ENCODE measurements around the gene LRRFIP1.

Gene LRRFIP1

DNA sequence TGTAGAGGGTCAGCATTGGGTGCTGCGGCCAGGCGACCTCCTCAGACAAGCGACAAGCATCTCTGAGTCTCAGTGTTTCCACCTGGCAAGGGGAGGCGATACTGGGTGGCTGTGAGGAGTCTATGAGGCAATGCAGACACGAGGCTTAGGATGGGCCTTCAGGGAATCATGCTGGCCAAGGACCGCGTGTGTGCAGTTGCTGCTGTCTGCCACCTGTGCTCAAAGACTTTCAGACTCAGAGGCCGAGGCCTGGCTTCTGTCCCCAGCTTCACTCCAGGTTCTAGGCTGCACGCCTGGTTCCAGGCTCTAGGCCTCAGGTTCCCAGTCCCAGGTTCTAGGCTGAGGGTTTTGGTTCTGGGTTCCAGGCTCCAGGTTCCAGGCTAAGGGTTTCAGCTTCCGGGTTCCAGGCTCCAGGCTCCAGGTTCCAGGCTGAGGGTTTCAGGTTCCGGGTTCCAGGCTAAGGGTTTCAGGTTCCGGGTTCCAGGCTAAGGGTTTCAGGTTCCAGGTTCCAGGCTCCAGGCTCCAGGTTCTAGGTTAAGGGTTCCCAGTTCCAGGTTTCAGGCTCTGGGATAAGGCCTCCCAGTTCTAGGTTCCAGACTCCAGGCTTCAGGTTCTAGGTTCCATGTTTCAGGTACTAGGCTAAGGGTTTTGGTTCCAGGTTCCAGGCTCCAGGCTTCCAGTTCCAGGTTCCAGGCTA, 14.8 kb downstream of the LRRFIP1 start:
- DNase-seq, result no peak

DNA sequence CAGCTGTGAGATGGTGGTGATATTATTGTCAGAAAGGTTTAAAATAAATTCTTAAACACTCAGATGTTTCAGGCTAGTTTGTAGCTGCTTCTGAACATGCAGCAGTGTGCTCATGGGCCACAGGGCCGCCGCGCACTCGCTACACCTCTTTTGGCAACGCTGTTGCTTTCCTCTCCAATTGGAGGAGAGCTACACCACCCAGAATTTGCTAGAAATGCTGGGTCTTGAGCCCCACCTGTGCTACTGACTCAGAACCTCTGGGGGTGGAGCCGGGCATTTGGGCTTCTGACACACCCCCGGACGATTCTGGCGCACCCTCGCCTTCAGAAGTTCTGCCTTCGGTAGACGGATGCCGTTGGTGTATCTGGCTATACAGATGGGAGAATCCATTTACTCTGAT, 15.7 kb downstream of the LRRFIP1 start:
- DNase-seq, result no peak

DNA sequence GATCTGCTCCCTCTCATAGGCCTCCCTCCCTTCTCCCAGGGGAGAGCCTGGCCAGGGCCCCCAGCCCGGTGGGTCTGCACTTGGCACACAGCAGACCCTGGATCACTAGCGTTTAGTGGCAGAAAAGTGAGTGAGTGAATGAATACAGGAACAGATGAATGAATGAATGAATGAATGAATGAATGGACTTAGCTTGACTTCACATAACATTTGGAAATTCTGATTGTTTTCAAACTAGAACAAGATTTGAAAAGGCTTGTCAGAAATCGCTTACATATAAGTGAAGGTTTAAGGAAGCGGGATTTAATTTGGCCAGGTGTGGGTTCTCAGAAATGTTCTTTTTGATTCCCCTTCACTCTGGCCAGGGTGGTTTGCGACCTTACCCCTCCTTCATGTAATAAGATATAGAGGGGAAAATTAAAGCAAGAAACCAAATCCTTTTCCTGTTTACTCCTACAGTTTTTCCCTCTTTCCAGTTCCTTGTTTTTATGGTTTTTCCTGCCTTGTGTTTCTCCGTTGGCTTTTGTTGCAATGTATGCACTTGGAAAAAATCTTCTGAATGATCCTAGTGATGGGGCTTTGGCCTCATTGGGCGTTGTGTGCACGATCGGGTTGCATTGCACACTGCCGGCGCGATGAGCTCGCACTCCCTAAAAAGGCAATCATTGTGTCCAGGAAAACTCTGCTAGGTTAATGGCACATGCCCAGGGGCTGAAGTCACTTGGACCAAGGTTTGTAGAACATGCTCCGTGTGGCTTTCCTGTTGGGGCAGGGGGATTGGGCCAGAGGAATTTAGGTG, 16.4 kb downstream of the LRRFIP1 start:
- no peak for DNase-seq

DNA sequence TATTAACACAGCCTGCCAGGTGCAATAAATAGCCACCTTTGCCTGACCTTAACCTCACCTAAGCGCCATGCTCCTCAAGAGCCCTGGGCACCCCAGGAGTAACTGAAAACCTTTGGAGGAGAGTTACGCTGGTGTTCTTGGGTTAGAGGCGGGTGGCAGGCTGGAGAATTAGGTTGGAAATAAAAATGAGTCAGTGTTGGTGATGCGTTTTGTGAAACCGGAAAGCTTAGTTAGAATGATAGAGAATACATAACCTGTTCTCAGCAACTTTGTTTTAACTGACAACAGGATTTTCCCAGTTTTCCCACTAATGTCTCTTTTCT, 17.0 kb downstream of the LRRFIP1 start:
- DNase-seq, result no peak

DNA sequence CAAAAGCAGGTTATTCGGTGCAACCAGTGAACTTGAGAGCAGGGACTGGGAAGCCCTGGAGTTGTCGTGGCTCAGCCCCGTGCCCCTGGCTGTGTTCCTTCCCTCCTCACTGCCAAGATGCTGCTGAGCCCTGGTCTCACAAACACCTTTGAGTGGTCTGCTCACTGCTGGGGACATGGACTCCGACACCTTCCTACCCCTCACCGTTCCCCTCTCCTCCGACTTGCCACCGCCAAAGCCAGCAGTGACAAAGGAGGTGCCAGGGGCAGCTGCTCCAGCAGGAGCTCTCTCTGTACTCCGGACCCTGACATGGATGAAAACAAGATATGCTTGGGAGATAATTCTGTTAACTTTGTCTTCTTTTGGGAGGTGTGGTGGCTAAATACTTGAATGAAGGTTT, 17.9 kb downstream of the LRRFIP1 start:
- no peak for DNase-seq

DNA sequence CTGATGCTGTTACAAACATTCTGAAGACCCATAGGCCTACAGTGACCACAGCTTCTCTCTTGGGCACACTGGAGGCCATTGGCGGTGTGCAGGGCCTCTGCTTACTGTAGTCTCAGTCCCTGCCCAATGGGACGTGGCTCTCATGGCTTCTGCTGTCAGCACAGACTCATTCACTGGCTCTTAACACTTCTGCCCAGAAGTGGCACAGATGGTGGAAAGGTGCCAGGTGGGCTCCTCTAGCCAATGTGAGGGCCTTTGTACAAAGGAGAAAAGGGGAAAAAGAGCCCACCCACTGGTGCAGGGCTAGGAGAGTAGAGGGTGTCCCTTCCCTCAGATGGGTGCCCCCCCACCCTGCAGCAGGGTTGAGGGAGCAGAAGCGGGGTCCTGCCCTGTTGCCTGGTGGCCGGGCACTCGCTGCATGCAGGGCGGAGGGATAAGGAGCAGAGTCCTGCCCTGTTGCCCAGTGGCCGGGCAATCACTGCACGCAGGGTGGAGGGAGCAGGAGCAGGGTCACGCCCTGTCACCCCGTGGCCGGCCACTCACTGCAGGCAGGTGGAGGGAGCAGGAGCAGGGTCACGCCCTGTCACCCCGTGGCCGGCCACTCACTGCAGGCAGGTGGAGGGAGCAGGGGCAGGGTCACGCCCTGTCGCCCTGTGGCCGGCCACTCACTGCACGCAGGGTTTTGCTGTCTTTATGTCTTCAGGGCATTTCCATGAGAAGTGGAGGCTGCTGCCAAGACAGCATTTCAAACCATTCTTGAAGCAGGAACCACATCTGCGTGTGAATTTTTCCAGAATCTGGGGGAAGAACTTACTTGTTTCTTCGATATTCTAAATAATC, 20.0 kb downstream of the LRRFIP1 start:
- no peak for DNase-seq

DNA sequence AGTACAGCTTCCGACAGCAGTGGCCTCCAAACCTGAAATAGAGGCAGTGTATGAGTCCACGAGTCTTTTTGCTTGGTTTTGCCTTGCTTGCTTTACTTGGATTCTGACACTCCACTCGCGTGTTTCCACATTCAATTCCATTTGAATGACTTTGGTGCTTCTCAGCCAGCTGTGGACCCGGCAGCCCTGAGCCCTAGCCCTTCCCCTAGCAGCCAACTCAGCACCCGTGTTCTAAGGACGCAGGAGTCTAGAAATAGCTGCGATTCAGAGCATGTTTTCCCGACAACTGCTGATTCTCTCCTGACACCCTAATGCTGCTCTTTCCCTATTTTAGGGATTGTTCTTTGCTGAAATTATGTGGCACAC, 20.6 kb downstream of the LRRFIP1 start:
- DNase-seq, result no peak

DNA sequence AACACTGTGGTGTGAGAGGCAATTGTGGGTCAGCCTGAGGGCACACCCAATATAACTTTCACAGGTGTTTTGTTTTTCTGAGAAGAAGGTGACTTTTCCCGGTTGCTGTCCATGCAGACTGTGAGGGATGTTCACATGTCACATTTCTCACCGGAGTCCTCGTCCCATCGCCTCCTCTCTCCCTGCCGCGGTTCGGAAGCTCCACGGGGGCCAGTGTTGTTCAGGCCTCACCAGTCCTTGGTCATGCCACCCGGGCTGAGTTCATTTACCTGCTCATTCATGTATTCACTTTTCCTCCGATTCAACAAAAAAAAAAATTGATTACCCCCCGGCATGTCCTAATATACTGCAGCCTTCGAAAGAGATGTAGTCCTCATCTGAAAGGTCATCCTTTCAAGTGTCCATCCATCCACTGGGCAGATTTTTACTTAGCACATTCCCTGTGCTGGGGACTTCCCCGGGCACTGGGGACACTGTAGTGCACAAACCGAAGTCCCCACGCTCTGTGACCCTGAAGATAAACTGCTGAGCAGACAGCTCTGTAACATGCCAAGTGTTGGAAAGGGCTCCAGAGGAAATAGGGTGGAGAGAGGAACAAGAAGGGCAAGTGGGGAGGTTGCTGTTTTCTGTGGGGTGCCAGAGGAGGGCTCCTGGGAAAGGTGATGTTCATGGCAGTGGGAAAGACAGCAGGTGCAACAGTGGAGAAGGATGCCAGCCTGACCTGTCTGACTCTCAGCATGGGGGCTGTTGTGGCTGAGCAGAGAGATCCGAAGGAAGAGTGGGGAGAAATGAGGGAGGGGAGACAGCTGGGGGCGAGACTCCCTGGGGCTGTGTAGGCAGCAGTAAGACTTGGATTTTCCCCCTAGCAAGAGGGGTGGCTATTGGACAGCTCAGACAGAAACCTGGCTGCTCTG, 22.4 kb downstream of the LRRFIP1 start:
- no peak for DNase-seq

DNA sequence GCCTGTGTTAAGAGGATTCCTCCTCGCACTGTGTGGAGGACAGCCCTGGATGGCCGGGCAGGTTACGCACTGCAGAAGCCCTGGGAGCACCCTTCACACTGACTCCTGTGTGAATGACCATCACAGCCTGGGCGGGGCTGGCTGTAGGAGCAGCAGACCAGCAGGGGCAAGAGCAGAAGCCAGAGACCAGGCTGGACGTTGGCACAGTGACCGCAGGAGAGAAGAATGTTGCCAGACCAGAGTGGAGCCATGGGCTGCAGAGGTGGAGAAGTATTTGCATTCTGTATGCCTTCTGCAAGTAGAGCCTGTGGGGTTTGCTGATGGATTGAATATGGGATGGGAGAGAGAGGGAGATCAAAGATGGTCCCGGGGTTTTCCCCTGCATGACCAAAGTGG, 23.1 kb downstream of the LRRFIP1 start:
- no peak for DNase-seq

DNA sequence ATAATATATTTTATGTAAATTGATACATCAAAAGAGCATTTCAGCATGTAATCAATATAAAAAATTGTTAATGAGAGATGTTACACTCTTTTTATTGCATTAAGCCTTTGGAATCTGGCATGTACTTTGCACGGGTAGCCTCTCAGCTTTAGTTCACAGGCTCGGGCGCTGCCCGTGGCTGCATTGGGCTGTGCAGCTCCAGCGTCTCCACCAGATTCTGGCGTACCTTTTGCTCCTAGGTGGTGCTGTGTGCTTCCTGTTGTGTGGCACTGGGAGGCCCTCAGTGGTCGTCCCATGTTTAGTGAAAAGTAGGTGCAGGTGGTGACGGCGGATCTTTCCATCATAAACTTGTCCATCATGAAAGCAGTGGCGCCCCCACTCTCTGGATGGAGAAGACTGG, 24.4 kb downstream of the LRRFIP1 start:
- DNase-seq, result no peak

DNA sequence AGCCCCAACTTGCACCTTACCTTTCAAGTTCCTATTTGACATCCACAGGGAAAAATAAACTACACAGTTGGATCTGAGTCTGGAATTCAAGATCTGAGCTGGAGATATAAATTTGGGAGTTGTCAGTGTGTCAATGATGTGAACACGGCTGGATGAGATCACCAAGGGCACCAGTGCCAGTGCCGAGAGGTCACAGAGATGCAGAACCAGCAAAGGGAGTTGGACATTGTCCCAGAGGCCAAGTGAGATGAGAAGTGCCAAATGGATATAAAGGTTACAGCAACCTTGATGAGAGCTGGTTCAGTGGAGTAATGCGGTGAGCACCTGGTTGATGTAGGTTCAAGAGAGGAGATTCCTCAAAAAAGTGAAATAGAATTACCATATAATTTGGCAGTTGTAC, 24.8 kb downstream of the LRRFIP1 start:
- DNase-seq, result no peak

DNA sequence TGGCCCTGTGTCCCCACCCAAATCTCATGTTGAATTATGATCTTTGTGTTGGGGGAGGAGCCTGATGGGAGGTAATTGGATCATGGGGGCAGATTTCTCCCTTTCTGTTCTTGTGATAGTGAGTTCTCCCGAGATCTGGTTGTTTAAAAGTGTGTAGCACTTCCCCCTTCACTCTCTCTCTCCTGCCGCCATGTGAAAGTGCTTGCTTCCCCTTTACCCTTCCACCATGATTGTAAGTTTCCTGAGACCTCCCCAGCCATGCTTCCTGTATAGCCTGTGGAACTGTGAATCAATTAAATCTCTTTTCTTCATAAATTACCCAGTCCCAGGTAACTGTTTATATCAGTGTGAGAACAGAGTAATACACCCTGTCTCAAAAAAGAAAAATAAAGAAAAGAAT, 25.5 kb downstream of the LRRFIP1 start:
- no peak for DNase-seq

DNA sequence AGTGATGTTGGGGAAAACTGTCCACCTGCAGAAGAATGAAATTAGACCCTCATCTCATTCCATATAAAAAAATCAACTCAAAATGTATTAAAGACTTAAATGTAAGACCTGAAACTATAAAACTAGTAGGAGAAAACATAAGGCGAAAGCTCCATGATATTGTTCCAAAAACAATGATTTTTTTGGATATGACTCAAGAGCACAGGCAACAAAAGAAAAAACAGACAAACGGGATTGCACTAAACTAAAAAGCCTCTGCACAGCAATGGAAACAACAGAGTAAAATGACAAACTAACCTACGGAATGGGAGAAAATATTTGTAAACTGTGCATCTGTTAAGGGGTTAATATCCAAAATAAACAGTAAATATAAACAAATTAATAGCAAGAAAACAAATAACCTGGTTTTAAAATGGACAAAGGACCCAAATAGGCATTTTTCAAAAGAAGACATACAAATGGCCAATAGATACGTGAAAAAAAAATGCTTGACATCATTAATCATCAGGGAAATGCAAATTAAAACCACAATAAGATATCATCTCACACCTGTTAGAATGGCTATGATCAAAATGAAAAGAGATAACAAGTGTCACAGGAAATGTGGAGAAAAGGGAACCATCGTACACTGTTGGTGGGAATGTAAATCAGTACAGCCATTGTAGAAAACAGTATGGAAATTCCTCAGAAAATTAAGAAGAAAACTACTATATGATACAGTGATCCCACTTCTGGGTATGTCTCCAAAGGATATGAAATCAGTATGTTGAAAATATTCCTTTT, 26.6 kb downstream of the LRRFIP1 start:
- no peak for DNase-seq

DNA sequence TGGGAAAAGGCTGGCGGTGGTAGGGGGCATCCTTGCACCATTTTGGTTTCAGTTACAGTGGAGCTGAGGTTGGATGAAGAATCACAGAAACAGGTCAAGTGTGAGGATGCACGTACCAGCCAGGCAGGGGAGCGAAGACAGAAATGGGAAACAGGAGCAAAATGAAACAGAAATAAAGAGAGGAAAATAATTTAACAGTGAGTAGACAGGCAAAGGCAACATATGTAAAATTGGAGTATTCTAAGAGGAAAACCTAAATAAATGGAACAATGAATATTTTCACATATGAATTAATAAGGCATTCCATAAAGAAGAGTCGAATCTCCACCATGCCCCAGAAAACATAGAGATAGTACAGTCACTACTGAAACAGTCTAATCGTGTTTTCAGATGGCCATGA, 29.7 kb downstream of the LRRFIP1 start:
- no peak for DNase-seq

DNA sequence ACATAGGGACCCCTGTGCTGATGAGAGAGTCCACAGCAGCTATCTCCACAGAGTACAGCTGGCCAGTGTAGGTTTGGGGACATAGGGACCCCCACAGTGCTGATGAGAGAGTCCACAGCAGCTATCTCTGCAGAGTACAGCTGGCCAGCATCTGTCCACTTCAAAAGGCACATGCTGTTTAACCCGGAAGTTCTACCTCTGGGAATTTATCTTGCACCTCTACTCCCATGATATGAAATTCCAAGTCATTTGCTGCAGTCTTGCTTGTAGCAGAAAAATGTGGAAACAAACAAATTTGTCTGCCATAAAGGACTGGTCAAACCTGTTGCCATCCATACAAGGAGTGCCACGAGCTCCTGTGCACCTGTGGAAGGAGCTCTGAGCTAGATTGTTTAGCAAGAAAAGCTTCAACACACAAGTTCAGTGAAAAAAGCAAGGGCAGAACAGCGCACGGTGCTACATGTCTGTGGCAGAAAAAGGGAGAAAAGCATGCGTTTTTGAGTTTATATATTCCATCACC, 33.1 kb downstream of the LRRFIP1 start:
- no peak for DNase-seq

DNA sequence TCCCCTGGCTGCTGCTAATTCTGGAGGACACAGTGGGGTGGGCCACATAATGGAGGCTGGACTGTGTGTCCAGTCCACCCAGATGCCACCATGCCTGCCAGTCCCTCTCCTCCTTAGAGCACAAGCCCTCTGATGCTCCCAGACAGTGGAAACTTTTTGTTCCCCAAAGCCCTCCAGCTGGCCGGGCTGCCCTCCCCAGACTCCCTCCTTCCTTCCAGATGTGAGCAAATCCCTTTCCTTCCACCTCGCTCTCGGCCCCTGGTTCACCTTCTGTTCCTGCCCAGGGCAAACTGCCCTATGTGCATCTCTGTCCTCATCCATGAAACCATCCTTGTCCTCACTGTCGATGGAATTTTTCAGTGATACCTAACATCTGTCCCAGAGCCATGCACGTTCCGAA, 33.9 kb downstream of the LRRFIP1 start:
- DNase-seq, result no peak

DNA sequence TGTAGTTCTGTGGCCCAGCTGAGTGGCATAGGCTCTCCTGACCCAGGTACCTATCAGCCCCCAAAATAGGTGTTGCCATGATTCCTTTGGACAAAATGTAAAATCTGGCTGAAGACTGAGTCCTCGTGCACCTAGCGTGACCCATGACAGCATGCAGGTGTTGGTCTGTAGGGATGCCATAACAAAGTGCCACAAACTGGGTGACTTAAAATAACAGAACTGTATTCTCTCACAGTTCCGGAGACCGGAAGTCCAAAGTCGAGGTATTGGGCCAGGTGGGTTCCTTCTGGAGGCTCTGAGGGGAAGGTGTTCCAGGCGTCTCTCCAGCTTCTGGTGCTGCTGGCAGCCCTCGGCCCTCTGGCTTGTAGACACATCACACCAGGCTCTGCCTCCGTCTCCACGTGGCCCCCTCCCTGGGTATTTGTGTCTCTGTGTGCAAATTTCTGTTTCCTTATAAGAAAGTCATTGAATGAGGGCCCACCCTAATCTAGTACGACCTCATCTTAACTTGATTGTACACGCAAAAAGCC, 34.5 kb downstream of the LRRFIP1 start:
- no peak for DNase-seq

DNA sequence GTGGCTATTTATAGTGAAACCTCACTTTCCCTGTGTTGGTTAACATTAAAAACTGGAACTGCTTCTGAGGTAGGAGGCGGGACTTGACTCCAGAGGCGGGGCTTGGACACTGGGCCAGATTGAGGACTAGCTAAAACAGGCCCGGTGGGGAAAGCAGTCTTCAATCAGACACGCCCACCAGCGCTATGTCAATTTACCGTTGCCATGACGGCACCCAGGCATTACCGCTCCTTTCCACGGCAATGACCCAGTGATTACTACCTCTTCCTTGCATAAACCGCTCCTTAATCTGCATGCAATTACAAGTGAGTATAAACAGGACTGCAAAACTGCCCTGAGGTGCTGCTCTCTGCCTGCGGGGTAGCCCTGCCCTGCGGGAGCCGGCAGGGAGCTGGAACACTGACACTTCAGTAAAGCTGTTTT, 35.3 kb downstream of the LRRFIP1 start:
- peak; percentile 88 for DNase-seq

DNA sequence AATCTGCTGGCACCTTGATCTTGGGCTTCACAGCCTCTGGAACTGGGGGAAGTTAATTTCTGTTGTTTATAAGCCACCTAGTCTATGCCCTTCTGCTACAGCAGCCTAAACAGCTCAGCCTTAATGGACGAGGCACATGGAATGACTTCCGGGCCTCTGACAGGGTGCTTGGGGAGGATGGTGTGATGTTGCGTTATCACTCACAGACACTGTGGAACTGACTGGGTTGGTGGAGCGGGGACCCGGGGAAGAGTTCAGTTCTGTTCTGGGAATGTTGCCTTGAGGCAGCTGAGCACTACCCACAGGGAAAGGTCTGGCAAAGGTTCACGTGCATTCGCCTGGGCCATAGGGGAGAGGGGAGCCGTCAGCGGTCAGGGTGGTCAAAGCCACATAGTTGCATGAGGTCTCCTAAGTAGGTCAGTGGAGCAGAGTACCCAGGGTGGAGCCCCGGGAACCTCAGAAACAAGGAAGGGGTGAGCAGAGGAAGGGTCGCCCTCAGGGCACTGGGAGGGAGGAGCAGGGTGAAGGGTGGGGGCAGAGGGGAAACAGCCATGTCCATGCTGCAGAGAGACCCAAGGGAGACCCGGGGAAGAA, 36.2 kb downstream of the LRRFIP1 start:
- DNase-seq, result no peak

DNA sequence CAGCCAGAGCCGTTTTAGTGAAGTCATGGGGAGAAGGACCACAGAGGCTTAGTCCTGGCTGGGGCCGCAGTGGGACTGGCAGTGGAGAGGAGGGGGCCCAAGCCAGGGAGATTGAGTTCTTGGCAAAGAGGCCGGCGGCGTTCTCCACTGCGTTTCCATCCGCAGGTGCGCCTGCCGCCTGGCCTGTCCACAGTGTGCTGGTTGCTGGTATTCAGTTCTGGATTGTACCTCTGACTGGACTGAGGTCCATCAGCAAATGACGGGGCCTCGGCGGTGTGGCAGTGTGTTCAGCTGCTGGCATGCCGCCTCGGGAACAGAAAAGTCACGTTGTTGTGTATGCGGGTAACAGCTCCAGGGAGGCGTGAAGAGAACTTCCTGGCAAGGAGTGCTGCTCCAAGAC, 36.8 kb downstream of the LRRFIP1 start:
- no peak for DNase-seq

DNA sequence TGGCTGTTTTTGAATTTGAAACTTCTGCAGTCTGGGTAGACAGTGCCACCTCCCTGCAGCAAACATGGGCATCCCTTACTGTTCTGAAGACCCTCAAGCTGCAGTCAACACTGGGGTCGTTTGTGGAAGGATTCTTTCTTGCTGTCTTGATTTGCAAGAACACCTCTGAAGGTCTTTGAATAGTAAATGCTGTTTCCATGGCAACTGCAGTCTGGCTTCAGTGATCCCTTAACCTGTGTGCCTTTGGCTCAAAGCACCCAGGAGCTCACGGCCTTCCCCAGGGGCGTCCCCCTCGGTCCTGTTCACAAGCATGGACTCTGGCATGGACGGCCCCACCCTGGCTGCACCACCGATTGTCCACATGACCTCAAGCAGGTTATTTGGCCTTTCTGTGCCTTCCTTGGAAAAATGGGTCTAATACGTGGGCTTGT, 38.3 kb downstream of the LRRFIP1 start:
- no peak for DNase-seq
